Myometrial cell (primary cell): ENCODE data around the gene SGO2. TPM values are rescaled to one million over a fixed set of nuclear protein-coding genes. Genes with fewer than 3 reads are reported as not detected.

ENCODE experiments used
- total RNA-seq: library from RNA; depleted of rRNA; stranded (reverse); fragments of >200 nt; gene quantifications from 2 replicates; pipeline ENCODE4 v1.2.3, GENCODE V29; 2015

The SGO2 gene, protein sequence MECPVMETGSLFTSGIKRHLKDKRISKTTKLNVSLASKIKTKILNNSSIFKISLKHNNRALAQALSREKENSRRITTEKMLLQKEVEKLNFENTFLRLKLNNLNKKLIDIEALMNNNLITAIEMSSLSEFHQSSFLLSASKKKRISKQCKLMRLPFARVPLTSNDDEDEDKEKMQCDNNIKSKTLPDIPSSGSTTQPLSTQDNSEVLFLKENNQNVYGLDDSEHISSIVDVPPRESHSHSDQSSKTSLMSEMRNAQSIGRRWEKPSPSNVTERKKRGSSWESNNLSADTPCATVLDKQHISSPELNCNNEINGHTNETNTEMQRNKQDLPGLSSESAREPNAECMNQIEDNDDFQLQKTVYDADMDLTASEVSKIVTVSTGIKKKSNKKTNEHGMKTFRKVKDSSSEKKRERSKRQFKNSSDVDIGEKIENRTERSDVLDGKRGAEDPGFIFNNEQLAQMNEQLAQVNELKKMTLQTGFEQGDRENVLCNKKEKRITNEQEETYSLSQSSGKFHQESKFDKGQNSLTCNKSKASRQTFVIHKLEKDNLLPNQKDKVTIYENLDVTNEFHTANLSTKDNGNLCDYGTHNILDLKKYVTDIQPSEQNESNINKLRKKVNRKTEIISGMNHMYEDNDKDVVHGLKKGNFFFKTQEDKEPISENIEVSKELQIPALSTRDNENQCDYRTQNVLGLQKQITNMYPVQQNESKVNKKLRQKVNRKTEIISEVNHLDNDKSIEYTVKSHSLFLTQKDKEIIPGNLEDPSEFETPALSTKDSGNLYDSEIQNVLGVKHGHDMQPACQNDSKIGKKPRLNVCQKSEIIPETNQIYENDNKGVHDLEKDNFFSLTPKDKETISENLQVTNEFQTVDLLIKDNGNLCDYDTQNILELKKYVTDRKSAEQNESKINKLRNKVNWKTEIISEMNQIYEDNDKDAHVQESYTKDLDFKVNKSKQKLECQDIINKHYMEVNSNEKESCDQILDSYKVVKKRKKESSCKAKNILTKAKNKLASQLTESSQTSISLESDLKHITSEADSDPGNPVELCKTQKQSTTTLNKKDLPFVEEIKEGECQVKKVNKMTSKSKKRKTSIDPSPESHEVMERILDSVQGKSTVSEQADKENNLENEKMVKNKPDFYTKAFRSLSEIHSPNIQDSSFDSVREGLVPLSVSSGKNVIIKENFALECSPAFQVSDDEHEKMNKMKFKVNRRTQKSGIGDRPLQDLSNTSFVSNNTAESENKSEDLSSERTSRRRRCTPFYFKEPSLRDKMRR
- total RNA-seq, result 9.8 and 17.0 TPM in 2 replicates

DNA sequence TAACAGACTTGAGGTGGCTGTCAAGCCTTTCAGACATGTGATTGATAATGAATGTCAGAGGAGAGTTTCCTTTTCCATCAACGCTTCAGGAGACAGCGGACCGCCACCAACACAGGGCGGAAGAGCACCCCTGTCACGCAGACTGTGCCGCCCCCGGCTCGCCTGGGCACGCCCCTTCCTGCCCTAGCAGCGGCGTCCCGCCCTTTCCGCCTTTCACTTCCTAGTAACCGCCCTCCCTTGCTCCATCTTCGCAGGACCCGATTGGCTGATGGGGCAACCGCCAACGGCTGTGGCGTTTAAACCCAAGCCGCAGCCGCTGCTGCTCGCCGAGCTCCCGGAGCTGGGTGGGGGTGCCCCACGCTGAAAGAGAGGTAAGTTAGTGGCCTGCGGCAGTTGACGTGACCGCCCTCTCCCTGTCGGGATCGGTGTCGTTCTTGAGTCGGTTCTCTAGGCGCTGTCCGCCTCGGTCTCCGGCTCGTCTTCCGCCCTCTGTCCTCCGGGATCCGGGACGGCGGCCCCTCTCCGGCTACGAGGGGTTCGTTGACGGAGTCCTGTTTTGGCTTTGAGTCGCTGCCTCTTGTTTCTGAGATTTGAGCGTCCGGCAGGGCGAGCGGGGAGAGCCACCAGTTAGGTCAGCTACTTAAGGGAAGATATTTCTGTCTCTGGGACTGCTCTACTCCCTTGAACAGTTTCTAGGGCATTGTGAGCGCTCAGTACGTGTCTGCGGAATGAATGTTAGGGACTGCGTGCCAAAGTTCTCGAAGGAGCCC lies at the start of gene SGO2:
Gene SGO2, plus strand, starts transcription at position 326 of the 770 bp plus-strand sequence. CDS start 6,769 bp downstream, outside the sequence.

DNA sequence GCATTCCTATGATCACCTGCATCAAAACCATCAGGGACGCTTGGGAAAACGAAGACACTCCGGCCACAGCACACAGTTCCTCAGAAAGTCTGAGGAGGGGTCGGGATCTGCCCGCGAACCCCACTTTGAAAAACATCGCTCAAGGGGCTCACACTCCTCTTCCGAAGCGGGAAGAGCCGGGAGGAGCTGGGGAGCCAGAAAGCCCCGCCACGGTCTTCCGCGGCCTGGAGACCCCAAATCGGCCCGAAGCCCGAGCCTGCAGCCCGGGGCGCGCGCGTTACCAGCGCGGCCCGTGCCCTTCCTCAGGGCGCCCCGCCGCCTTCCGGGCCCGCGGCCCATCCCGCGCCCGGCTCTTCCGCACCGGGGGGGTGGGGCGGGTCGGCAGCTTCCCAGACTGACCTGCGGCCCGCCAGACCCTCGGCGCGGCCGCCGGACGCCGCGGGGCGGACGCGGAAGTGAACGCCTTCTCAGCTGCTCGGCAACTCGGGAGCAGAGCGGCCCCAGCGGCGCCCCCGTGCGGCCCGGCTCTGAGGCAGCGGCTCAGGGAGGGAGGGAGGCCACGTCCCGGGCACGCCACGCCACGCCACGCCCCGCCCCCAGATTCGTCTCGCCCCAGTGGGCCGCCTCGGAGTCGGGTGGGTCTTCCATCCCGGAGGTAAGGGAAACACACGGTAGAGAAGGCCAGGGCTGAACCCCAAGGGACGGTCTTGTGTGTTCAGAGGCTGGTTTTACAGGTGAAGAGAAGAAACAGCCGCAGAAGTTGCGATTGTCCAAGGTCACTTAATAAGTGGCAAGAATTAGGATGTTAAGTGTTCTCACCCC lies 16.2 kb upstream of the SGO2 start, which contains the start of gene KCTD18:
Gene KCTD18, minus strand, starts transcription at position 457 of the 822 bp plus-strand sequence. CDS start 3,052 bp downstream, outside the sequence.

DNA sequence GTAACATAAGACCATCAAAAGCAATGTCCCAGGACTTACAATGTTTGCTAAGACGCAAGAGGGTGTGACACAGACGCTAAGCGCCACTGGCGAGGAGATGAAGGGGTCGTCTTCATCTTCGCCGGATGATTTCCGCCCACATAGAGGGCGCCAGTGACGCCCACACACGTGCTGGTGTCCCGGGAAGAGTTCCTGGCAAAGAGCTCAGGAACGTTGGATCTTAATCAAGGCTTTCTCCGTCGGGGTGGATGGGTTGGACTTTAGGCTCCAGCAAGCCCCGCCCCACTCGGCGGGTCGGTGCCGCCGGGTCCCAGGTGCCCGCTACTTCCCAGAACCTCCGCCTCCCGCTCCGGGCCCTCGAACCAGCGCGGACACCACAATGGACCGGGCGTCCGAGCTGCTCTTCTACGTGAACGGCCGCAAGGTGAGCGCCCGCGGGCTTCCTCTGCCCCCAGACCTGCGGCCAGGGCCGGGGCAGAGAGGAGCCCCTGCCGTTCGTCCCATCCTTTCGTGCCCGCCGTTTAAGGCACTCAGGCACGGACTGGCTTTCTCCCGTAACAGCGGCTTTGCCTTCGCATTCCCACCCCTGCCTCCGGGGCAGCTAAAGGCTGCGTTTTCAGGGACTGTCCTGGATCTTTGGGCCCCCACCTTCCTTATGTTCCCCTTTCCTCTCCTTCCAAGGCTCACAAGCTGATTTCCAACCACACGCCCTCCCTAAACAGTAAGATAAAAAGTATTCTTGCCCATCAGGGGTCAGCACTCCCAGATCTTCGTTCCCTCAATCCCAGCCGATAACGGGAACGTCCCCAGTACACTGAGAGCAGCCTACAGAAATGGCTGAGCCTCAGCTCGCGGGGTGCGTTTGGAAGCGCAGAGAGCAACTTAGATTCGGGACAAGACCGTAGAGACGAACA lies 60.0 kb downstream of the SGO2 start, which contains the start of gene AOX1:
Gene AOX1, plus strand, starts transcription at position 285 of the 914 bp plus-strand sequence. Its CDS starts 95 bp downstream, at position 380.

Other genes starting within 250 kb of the SGO2 start
- 114 and 149 TPM in 2 replicates for gene SPATS2L, start 219.5 kb upstream of the SGO2 start, total RNA-seq
- gene KCTD18, start 16.1 kb upstream of the SGO2 start, total RNA-seq, result 18.2 and 22.3 TPM in 2 replicates
- gene AOX1, start 59.8 kb downstream of the SGO2 start, total RNA-seq, result 116 and 131 TPM in 2 replicates